Stimulated activated CD8-positive, alpha-beta memory T cell treated with anti-CD3 and anti-CD28 coated beads, Interleukin-7, amount 100 ng/mL, for 4 hours (primary cell): ENCODE measurements around the gene CSRNP3.
"Not testable (repeated sequence)": the region's sequence is repeated elsewhere in the genome, so short reads cannot be mapped to it uniquely, and the experiment has no call there.

Source experiments
- DNase-seq, 2 donors: peaks; one replicate each; pipeline ENCODE4 v3.0.0-alpha.2; 2020; ENCODE audit warnings: low read depth in 2 of 2

CSRNP3 gene

DNA sequence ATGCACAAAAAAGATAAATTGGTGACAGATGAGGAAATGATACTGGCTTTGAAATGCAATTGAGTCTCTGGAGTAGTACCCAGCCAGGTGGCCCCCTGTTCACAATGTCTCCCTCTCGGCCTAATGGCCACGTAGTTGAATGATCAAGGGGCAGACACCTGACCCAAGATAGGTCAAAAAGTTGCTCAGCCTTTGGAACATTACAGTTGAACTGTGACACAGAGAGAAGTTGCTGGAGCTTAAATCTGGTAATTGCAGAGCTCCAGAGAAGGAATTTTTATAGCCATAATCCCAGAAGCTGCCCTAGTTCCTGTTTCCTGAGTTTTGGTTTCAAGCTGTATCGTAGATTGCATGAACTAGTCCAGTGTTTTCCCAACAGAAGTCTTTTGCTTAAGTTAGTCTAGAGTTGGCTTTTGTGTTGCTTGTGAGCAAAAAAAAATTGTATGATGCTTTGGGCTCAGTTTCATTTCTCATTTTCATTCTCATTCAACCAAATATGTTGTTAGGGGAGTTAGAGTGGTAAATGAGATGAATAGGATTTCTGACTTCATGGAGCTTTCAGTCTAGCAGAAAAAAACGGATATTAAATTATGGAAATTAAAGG lies 117.9 kb downstream of the CSRNP3 start:
- DNase-seq, result no peak

DNA sequence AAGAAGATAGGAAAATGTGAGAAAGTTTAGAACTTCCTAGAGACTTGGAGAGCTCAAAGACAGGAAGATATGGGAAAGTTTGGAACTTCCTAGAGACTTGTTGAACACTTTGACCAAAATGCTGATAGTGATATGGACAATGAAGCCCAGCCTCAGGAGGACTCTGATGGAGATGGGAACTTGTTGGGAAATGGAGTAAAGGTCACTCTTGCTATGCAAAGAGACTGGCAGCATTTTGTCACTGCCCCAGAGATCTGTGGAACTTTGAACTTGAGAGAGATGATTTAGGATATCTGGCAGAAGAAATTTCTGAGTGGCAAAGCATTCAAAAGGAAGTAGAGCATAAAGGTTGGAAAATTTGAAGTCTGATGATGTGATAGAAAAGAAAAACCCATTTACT lies 121.5 kb downstream of the CSRNP3 start:
- DNase-seq, result not testable (repeated sequence)

- DNase-seq, result no peak
Observed at GRCh38 chr2:165593081-165593480, 123.6 kb downstream of the CSRNP3 start.

DNA sequence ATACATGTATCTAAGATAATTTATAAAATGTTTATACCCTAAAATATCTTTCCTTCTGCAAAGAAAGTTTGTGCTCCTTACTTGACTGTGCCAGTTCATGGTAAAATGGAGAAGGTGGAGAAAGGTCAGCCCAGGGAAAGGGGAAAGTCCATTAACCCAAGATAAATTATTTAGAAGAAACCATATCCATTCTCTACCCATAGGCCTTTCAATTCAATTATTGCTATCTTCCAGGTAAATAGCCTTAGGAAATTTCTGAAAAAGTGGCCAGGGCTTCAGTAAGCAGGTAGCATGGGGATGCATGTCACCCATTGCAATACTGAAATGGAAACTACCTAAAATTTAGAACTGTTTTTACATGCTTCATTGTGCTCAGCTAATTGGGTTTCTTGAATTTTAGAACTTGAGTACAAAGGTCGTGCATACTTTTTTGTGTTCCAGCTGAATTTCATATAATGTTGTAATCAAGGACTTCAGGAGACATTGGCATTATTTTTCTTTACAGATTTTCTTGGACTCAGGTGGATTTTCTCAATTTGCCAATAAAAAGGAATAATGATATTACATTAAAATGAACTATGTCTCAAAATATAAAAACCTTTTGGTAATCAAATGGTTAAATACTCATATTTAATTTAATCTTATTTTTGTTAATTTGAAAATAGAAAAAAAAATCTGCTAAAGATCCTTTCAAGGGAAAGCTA lies 124.9 kb downstream of the CSRNP3 start:
- DNase-seq, result no peak

DNA sequence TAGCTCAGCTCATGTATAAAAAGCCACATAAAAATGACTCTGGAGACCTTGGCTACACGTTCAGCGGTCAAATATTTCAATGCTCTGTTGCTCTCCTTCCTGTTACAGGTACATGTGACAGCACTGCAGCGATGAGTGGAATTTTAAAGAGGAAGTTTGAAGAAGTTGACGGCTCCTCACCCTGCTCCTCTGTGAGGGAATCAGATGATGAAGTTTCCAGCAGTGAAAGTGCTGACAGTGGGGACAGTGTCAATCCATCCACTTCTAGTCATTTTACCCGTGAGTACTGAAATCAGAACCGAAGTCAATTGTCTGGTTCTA lies 125.4 kb downstream of the CSRNP3 start:
- DNase-seq, result no peak

DNA sequence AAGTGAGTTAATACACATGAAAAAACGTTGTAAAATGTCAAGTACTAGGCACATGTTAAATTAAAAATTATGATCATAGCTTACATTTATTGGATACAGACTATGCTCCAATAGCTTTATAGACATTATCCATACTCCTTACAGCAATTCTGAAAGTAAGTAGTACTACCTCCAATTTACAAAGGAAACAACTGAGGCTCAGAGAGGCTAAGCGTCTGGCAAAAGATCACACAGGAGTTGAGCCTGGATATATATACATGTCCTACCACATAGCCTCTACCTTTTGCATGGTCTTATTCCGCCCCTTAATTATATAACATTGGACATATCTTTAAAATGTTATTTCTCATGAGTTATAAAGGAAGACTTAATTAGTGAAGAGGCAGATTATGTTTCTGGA lies 127.3 kb downstream of the CSRNP3 start:
- no peak for DNase-seq

GRCh38 chr2:165601065-165601830 lies 131.8 kb downstream of the CSRNP3 start:
- no peak for DNase-seq

- no peak for DNase-seq
Observed at GRCh38 chr2:165601928-165602521, 132.5 kb downstream of the CSRNP3 start.

DNA sequence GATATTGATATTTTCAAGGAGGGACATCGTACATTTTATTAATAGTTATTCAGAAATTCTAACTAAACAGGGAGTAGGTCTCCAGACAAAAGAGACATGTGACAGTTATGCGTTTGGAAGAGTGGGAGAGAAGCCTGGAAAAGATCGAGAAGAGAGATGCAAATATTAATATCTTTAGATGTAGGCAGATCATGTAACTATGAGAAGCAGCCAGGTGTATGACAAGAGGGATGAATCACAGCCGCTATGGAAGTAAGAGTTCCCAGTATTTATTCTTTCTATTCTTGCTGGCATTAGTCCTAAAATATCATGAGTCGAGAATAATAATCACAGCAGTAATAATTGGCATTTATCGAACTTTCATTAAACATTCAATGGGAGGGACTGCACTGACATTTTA lies 140.2 kb downstream of the CSRNP3 start:
- no peak for DNase-seq

- no peak for DNase-seq
Observed at GRCh38 chr2:165610591-165611029, 141.1 kb downstream of the CSRNP3 start.

DNA sequence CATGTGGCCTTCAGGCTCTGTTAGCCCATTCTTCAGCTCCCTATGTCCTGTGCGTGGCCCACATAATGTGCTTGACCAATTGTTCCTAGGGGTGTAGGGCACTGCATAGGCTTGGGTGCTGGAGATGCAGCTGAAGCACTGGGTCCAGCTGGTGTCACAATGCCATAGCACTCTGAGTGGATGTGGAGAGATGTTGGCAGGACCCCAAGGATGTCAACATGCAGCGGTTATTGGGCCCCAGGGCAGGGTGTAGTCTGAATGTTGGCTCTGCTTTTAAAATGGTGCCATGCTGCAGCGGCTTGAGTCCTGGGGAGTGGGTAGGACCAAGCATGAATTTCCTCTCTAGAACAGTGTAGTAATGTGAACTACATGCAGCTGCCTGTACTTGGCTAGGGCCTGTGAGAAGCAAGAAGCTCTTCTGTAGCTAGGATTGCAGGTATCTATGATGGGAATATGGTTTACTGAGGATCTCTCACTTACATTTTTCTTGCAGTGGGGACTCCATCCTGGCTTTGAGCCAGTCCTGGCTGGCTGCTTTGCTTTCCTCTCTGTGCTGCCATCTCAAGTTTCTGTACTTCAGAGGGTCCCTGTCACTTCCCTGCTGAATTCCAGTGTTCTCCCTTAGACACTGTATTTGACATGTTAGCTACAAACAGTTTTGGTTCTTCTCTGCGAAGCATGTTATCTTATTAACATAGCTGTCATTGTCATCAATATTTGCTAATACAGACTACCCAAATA lies 148.4 kb downstream of the CSRNP3 start:
- DNase-seq, result no peak

DNA sequence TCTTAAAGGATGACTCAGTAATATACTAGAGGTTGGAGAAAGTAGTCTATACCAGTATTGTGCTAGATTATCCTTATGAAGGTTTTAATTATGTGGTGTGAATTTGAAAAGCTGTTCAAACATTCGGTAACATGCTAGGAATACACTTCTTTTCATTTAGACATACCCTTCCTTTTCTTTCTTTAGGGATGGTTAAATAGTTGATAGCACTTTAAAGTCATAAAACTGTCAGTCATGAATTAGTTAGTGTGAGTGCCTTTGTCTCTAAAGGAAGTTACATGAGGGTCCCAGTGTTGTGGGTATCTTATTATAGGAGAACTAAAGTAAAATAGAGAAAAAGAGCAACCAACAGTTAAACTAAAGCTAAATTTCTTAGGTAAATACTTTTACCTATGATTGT lies 149.3 kb downstream of the CSRNP3 start:
- no peak for DNase-seq

- no peak for DNase-seq
Observed at GRCh38 chr2:165621086-165621560, 151.6 kb downstream of the CSRNP3 start.

- DNase-seq, result no peak
Observed at GRCh38 chr2:165623161-165623560, 153.7 kb downstream of the CSRNP3 start.

- no peak for DNase-seq
Observed at GRCh38 chr2:165623783-165624469, 154.4 kb downstream of the CSRNP3 start.

- no peak for DNase-seq
Observed at GRCh38 chr2:165624470-165624800, 154.9 kb downstream of the CSRNP3 start.

- DNase-seq, result no peak
Observed at GRCh38 chr2:165627470-165627869, 158.0 kb downstream of the CSRNP3 start.

DNA sequence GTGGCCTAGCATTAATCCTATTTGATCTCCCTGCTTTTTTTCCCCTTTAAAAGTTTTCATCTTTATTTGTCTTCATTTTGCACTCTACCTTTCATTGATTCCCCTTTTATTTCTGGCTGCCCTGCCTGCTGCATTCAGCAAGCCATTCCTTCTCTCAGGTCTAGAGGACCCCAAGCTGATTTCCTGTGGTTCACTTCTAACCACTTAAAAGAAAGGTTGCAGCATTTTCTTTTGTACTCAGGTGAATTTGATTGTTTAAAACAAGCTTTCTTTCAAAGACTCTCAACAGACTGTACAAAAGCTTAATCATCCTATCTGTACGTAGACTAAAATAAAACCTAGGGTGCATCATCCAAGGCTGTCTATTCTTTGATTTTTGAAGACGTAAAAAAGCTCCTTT lies 160.3 kb downstream of the CSRNP3 start:
- no peak for DNase-seq

DNA sequence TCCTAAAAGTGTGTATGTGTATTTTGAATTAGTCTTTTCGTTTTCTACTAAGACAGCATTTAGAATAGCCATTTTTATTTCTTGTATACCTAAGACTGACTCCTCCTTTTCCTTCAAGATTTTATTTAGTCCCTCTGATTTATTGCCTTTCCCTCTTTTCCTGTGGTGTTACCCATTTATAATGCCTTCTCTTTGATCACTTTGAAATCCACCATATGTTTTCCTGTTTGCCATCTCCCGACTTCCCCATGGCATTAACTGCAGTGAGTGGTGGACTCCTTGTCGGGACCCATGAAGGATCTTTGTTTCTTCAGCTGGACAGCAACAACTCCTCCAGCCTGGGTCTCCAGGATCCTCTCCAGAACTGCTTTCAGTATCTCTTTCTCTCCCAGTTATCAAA lies 160.7 kb downstream of the CSRNP3 start:
- no peak for DNase-seq

- DNase-seq, result no peak
Observed at GRCh38 chr2:165631089-165631488, 161.6 kb downstream of the CSRNP3 start.

GRCh38 chr2:165632594-165632993 lies 163.1 kb downstream of the CSRNP3 start:
- no peak for DNase-seq
